Hematopoietic multipotent progenitor cell (in vitro differentiated cells): ENCODE results near the gene FBXO9. TPM values are rescaled to one million over a fixed set of nuclear protein-coding genes. Genes with fewer than 3 reads are reported as not detected.
A peak's percentile ranks its signal among the peaks of the same experiment; 100 is the strongest.

Experiments
- DNase-seq, 3 donors: peaks; one replicate each; pipeline ENCODE4 v3.0.0-alpha.2; 2011 to 2015; ENCODE audit warnings: low read depth in 2 of 3, low spot score in 2 of 3
- total RNA-seq: library from RNA; depleted of rRNA; stranded (reverse); fragments of >200 nt; gene quantifications from one replicate; pipeline ENCODE4 v1.2.3, GENCODE V29; 2012

The FBXO9 gene
- total RNA-seq, 1 donor, result 35.5 TPM

DNA sequence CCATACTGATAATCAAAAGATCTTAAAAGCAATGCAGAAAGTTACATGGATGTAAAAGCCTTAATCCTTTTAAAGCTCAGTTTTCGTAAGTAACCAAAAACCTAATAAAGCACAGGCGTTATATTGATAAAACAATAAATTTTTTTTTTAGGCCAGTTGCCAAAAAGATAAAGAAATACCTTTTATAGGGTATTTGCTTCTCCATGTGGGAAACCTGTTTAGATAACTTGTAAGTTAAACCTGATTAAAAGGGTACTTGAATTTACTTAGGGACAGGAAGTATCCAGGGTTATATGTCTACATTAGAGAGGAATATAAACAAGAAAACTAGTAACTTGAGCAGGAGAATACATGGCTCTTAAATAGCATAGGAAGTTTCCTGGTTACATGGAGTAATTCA is 21.1 kb downstream of the FBXO9 start:
- no peak for DNase-seq

GRCh38 chr6:53089948-53090347 is 24.7 kb downstream of the FBXO9 start:
- no peak for DNase-seq

GRCh38 chr6:53090576-53090975 is 25.4 kb downstream of the FBXO9 start:
- no peak for DNase-seq

DNA sequence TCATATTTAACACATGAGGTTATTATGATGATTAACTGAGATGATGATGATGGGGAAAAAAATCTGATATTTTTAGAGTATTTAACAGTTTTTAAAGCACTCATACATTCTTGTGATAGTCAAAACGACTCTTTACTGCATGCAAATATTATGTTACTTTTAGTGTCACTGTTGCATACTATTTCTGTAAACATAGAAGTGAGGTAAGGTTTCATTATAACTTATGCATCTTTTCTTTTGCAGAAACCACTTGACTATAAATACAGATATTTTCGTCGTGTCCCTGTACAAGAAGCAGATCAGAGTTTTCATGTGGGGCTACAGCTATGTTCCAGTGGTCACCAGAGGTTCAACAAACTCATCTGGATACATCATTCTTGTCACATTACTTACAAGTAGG is 30.1 kb downstream of the FBXO9 start:
- no peak for DNase-seq

DNA sequence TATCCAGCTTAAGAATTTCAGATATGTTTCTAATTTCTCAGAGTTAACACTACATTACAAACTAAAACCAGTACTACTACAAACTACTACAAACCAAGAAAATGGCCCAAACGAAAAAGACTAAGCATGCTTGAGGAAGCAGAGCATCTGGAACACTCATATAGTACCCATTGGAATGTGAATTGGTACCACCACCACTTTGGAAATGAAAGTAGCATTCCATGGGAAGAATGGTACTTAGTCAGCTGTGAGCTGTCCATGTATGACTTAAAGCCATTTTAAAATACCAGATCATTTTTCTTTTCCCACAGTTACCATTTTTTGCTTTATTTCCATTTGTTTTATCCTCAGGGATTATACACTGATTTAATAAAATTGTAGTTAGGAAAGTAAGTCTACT is 30.5 kb downstream of the FBXO9 start:
- no peak for DNase-seq

DNA sequence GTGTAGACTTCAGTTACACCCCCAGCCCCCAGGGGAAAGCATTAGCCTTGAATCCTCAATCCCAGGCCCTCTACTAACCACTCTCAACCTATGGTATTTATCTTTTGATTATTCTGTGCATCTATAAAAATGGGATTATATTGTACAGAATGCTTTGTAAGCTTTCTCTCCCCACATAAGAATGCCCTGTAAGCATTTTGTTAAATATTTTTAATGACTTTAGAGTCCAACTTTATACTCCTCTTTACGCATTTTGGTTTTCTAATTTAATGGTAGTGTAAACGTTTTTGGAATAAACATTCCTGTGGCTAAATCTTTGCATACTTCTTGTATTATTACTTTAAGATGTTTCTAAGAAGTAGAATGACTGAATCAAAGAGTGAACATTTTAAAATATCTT is 35.4 kb downstream of the FBXO9 start:
- no peak for DNase-seq

DNA sequence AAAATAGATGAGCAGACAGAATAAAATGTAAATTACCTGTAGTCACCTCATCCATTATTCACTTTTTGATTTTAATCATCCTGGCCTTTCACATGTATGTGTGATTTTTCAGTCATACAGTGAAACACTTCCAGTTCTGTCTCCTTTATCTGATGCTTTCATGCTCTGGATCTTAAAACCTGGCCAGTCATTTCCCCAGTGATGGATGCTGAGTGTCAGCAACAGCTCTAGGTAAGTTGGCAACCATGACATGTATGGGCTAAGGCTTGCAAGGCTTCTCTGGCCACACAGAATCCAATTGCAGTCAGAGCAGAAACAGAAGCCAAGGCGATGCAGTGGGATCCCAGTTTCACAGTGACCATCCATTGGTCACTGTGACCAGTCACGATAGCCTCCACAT is 35.8 kb downstream of the FBXO9 start:
- no peak for DNase-seq

- peak in 2 of 3 donors; percentile 25 to 76 for DNase-seq
Observed at GRCh38 chr6:53103993-53104675, 38.9 kb downstream of the FBXO9 start.

DNA sequence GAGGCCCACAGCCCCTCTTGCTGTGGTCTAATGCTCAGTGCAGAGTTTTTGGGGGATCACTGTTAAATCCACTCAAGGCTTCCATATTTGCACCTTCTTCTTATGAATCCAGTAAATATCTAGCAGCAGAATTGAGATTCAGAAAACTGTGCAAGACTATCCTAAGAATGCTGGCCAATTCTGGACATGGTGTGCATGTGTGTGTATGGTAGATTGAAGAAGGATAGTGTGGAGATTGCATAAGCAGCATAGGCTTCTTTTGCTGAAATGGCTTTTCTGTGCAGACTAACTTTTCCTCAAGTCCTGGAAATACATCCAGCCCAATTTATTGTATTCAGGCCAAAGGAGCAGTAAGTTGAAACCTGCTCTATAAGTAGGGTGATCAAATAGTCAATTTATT is 39.7 kb downstream of the FBXO9 start:
- no peak for DNase-seq

DNA sequence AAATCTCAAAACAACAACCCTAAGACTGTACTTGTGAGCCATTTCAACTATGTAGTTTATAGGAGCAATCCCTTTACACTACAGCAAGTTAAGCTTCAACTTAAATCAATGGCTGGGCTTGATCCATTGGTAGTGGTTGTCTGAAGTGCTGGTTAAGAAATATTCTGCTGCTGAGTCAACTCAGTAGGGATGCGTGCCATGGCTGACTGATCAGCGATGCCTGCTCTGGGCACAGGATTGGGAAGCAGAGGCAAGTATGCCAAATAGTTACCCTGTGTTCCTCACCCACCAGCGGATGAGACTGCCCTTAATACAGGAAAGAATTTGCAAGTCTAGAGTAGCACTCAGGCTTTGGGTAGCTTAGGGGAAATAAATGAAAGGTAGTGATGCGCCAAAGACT is 41.9 kb downstream of the FBXO9 start:
- no peak for DNase-seq

GRCh38 chr6:53109612-53110011 is 44.4 kb downstream of the FBXO9 start:
- DNase-seq, result no peak

DNA sequence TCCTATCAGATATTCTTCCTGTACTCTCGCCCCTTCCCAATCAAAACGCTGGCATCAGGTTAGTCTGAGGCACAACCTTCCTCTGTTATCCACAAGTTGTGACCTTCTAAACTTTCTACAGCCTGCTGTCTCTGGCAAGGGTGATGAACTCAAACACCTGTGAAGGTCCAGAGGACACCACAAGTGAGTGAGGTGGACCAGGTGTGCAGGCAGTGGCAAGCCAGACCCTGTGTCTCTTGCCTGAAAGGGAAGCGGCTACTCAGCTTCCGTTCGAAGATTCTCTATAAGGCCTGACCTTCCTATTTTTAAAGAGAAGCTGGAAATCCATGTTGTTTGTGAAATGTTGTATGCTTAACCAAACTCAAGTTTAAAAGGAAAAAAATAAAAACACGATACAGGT is 46.7 kb downstream of the FBXO9 start:
- DNase-seq, result no peak

GRCh38 chr6:53112404-53112803 is 47.2 kb downstream of the FBXO9 start:
- DNase-seq, result no peak

- DNase-seq, result no peak
Observed at GRCh38 chr6:53112871-53113270, 47.7 kb downstream of the FBXO9 start.

GRCh38 chr6:53113742-53114141 is 48.5 kb downstream of the FBXO9 start:
- DNase-seq, result no peak

DNA sequence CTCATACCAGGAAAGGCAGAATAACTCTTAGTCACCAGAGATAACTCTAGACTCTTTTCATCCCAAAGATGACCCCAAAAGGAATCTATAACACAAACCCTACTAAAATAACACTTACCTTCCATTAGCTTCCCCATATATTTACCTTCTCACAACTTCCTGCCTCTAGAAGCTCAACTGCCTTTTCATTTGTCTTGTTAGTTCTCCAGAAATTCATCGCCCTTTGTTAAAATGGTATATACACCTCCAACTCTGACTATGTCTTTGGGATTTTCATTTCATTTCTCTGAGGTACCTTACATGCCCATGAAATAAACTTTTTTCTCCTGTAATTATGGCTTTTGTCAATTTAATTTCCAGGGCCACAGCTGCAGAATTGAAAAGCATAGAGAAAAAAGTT is 49.9 kb downstream of the FBXO9 start:
- DNase-seq, result no peak

- DNase-seq, result no peak
Observed at GRCh38 chr6:53115741-53116140, 50.5 kb downstream of the FBXO9 start.

DNA sequence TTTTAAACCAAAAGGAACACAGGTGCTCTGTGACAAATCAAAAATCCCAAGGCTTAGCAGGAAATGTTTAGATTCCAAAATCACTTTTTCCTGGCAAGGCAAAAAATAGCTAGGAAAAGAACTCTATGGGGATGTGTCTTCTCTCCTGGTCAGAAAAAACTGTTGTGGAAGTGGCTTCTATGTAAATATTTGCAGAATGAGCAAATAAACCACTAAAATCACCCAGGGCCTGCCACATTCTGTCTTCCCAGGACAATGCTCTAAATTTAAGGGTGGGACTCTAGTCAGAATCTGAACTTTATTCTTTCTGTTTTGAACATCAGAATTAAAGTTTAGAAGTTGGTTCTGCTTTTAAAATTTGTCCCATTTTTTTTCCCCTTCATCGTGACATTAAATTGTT is 54.1 kb downstream of the FBXO9 start:
- no peak for DNase-seq

DNA sequence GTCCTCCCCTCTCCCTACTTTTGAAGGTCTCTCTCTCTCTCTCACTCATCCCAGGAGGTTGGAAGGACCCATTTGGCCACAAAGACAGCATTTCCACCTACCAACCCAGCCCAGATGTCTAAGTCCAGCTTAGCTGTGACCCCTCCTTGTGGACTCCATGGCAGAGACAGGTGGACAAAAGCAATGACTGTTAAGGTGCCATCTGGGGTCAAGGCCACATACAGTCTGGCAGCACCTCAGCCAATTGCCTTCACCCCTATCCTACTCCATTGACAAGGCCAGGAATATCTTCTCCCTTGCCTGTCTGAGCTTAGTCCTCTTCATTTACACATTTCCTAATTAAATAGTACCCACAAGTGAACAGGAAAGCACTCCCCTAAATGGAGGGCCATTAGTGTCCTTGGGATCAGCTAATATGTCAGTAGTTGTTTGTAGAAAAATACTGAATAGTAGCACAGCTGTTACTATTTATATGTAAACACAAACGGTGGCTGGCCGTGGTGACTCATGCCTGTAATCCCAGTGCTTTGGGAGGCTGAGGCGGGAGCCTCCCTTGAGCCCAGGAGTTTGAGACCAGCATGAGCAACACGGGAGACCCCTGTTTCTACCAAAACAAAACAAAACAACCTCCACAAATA is 54.7 kb downstream of the FBXO9 start:
- DNase-seq, result no peak

DNA sequence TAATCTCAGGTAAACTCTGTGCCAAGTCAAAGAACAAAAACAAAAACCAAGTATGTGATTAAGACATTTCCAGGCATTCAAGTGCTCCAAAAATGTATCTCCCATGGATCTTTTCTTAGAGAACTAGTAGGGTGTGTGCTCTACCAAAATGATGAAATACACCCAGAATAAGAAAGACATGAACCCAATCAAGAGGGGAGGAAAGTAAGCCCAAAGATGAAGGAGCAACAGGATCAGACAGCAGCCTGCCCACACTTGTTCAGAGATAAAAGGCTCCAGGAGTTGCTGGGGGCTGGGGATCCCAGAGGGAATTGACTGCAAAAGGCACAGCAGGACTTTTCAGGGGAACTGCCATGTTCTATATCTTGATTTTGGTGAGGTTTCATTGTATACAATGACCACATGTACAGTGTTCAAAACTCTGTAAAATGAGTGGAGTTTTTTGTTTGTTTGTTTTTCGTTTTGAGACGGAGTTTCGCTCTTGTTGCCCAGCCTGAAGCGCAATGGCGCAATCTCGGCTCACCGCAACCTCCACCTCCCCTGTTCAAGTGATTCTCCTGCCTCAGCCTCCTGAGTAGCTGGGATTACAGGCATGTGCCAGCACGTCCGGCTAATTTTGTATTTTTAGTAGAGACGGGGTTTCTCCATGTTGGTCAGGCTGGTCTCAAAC is 59.1 kb downstream of the FBXO9 start:
- no peak for DNase-seq

- DNase-seq, result no peak
Observed at GRCh38 chr6:53125276-53125675, 60.1 kb downstream of the FBXO9 start.

DNA sequence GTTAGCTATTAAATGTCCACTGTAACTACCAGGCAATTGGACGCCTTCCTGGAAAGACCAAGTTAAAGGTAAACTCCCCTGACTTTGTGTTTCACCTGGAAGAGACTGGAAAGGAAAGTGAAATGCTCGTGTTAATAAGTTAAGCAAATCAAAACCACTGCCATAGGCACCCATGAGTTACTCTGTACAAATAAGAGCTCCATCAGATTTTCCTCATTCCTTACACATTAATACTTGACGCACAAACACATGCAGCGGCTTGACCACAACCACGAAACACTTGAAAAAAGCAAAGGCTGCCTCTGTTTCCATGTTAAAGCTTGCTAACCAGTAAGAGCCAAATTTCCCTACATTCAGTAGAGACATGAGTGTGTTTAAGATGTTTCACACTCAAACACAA is 63.6 kb downstream of the FBXO9 start:
- no peak for DNase-seq
